Erythroblast (primary cell): Measurements from ENCODE around the gene TSPAN16.

Source experiments
- GATA1 ChIP-seq: IDR thresholded peaks from 2 replicates; pipeline ENCODE4 v1.6.1; 2011; ENCODE audit warnings: low read depth, mild to moderate bottlenecking, control low read depth, low read length, moderate library complexity
- POLR2A ChIP-seq: IDR thresholded peaks from 2 replicates; pipeline ENCODE4 v1.6.1; 2011; ENCODE audit warnings: mild to moderate bottlenecking, low read length

DNA sequence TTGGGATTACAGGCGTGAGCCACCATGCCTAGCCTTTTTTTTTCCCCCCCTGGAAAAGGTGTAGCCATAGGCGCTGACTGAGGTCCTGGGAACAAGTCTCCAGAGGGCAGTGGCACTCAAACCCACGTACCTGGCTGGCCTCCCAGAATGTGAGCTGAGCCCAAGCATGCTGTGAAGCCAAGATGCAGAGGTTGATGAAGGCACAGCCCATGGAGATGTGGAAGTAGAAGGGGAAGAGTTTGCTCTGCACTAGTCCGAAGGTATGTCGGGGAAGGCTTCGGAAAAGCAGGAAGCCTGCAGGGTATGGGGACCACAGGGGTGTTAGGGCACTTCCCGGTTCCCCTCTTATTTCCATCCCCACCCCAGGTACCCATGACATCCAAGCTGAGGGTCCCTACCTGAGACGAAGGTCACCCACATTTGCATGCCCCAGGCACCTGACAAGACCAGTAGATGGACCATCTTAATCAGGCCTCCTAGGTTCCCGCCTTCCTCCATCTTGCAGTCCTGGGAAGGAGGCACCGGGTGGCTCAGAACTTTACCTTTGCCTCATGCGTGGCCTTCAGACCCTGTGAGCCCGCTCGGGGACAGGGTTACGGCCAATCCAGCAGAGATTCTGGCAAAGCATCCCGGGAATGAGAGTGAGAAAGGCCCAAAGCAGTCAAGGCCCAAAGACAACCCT, 49.3 kb downstream of the TSPAN16 start:
- TF ChIP-seq POLR2A, result no peak
- TF ChIP-seq GATA1, result no peak
